Heart left ventricle (tissue), 16 donors: ENCODE data around the gene EVC. TPM values are rescaled to one million over a fixed set of nuclear protein-coding genes. Genes with fewer than 3 reads are reported as not detected.

Source experiments
- ATAC-seq, 4 donors: fragments of 200-7000 bp; cut with Tn5 transposase; one replicate each; pipeline ENCODE4 v1.9.1; 2020 to 2022; ENCODE audit warnings: moderate library complexity in 4 of 4, mild to moderate bottlenecking in 3 of 4, moderate number of reproducible peaks in 1 of 4
- DNase-seq, 5 donors: peaks; one replicate each; pipeline ENCODE4 v3.0.0-alpha.2; 2020
- H3K27ac ChIP-seq, 12 donors: fragments of 200-600 bp; sonication (generic) in 4 of 12; one replicate each; pipeline versions ENCODE4 v1.5.0 to v1.8.0; 2016 to 2022; ENCODE audit warnings: mild to moderate bottlenecking in 2 of 12
- H3K27me3 ChIP-seq, 9 donors: fragments of 200-600 bp; sonication (generic) in 2 of 9; one replicate each; pipeline versions ENCODE4 v1.5.1 to v1.8.0; 2016 to 2022; ENCODE audit warnings: mild to moderate bottlenecking in 3 of 9
- H3K36me3 ChIP-seq, 9 donors: fragments of 200-600 bp; sonication (generic) in 2 of 9; one replicate each; pipeline versions ENCODE4 v1.5.0 to v1.8.0; 2018 to 2022; ENCODE audit warnings: mild to moderate bottlenecking in 2 of 9
- H3K4me1 ChIP-seq, 12 donors: fragments of 200-600 bp; sonication (generic) in 4 of 12; one replicate each; pipeline versions ENCODE4 v1.5.0 to v1.8.0; 2016 to 2022; ENCODE audit warnings: mild to moderate bottlenecking in 3 of 12
- H3K4me3 ChIP-seq, 12 donors: fragments of 200-600 bp; sonication (generic) in 4 of 12; one replicate each; pipeline versions ENCODE4 v1.5.0 to v1.8.0; 2017 to 2022; ENCODE audit warnings: mild to moderate bottlenecking in 9 of 12, moderate library complexity in 4 of 12
- H3K9me3 ChIP-seq, 12 donors: fragments of 200-600 bp; sonication (generic) in 4 of 12; one replicate each; pipeline versions ENCODE4 v1.5.0 to v1.8.0; 2016 to 2022; ENCODE audit warnings: mild to moderate bottlenecking in 1 of 12
- CTCF ChIP-seq, 12 donors: fragments of 200-600 bp; sonication (generic) in 4 of 12; IDR thresholded peaks; one replicate each; pipeline versions ENCODE4 v1.5.0 to v1.8.0; 2018 to 2022; ENCODE audit warnings: antibody characterized with exemption in 12 of 12, mild to moderate bottlenecking in 5 of 12
- POLR2A ChIP-seq, 2 donors: fragments of 450-650 bp; IDR thresholded peaks; one replicate each; pipeline ENCODE4 v1.6.1; 2017; ENCODE audit warnings: antibody characterized with exemption in 2 of 2, mild to moderate bottlenecking in 2 of 2, moderate library complexity in 2 of 2
- WGBS, 4 donors: extraction: QIAGEN DNeasy Blood & Tissue Kit in 2 of 4; methylation state at CpG; one replicate each; pipeline versions ENCODE4 v1.1.5 to v1.1.7; 2013 to 2018; 5-methylcytosine and 5-hydroxymethylcytosine counted together
- intact Hi-C, 10 donors: fragments of 100-400 bp; cut with DNase I; formaldehyde crosslinking; loops; one replicate each; pipeline versions ENCODE4 v1.11.1 to v1.14.2; 2022
- polyA plus RNA-seq, 2 donors: library from polyadenylated mRNA; stranded (reverse); fragments of 200-250 nt; gene quantifications; one replicate each; pipeline ENCODE4 v1.2.3, GENCODE V29; 2013
- total RNA-seq, 9 donors: library from RNA; depleted of rRNA in 2 of 9; stranded (reverse); fragments of >200 nt in 2 of 9; fragmentation: NEBNext Ultra II Directional in 3 of 9; extraction: Animal tissue kit (Norgen Biotek cat#: 25700) in 3 of 9; gene quantifications; one replicate each; pipeline versions ENCODE4 v1.1.0 to v1.2.4, GENCODE V29; 2016 to 2023
- donor health status: ischemic (EF 13 %, LVEDD 7.1; RV severe dilation, severe dysfunction).
- donor health status: healthy with polysubstance abuse.
- donor health status: DM: no; HTN: yes; CAD: no.
- donor health status: DM: no; HTN: no; CAD: no.
- donor health status: ischemic (EF 25% LVEDD 6.9; RV normal size, moderate dysfunction).
- donor health status: ischemic (EF 25% LVEDD 5.7; RV mildly dilated, moderate dysfunction).
- donor health status: healthy.
- donor health status: DM: yes; HTN: yes; CAD: no.
- donor health status: ischemic (EF 35%, LVEDD 5.7; RV mildly dilated, moderate dysfunction).
- donor health status: nonischemic (EF 11% LVEDD 7.7; RV severe dilation, severe dysfunction).
- donor health status: DM: yes; HTN: yes; CAD: no.
- donor health status: PGD.
- donor health status: ischemic (EF 29% LVEDD 5.4; RV normal size, mild dysfunction).
- donor health status: nonischemic (EF 23%, LVEDD 6.1; RV moderate dilation, normal function).

EVC gene
- total and polyA plus RNA-seq, 11 donors, result 2.4 to 11.3 (median 4.1) TPM

DNA sequence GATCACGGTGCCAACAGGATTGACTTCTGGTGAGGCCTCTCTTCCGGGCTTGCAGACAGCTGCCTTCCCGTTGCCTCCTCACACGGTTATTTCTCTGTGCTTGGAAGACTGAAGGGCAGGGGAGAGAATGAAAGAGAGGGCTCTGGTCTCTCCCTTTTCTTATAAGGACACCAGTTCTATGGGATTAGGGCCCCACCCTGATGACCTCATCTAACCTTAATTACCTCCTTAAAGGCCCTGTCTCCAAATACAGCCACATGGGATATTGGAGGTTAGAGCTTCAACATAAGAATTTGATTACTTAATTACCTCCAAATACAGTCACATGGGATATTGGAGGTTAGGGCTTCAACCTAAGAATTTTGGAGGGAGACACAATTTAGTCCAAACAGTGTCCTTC is 46.5 kb downstream of the EVC start:
- Histone ChIP-seq H3K9me3 (no peaks in the 10 kb centered on the region), H3K27ac (no peak overlapping the region), H3K27me3 (no peaks in the 10 kb centered on the region), H3K4me3 (no peak overlapping the region), H3K36me3 (peaks cover 0 to 57% (median 22%) of the 10 kb centered on the region in 9 donors), H3K4me1 (no peaks in the 10 kb centered on the region)
- 83 to 98% (median 95%) methylated on average over 4 of the region's 4 CpGs for WGBS, 4 donors
- DNase-seq (no peak), ATAC-seq (no peak)
- TF ChIP-seq CTCF (IDR thresholded peaks at IDR 0.05) (no peak), POLR2A (IDR thresholded peaks at IDR 0.05) (no peak)
- intact Hi-C loops, result no loop called here

GRCh38 chr4:5757954-5758353 is 47.0 kb downstream of the EVC start:
- intact Hi-C loops, result no loop called here

DNA sequence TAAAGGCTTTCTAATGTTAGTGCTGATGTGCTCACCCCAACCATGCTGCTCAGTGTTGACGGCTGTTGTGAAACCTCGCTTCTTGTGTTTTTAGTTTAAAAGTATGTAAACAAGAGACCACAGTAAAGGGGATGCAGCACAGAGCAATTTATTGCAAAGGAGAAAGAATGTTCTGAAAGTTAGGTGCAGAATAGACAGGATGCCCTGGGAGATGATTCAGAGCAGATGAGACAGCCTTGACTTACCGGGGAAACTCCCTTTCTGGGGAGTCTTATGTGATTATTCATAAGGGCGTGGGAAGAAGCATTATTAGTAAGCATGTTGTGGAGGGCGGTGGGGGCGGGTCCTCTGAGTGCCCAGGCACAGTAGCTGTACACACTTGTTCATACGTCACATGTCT is 47.7 kb downstream of the EVC start:
- 89 to 92% (median 89%) methylated on average over 7 of the region's 7 CpGs for WGBS, 4 donors
- Histone ChIP-seq H3K27ac (no peak overlapping the region), H3K36me3 (peaks cover 0 to 48% (median 20%) of the 10 kb centered on the region in 9 donors), H3K4me1 (no peaks in the 10 kb centered on the region), H3K4me3 (no peak overlapping the region), H3K9me3 (no peaks in the 10 kb centered on the region), H3K27me3 (no peaks in the 10 kb centered on the region)
- no peak for TF ChIP-seq POLR2A (IDR thresholded peaks at IDR 0.05)
- no peak for TF ChIP-seq CTCF (IDR thresholded peaks at IDR 0.05)
- ATAC-seq, result no peak
- no peak for DNase-seq
- intact Hi-C loops, result no loop called here

More at GRCh38 chr4:5757954-5758353, 47.0 kb downstream of the EVC start:
- Histone ChIP-seq H3K4me3 (no peak overlapping the region), H3K27me3 (no peaks in the 10 kb centered on the region), H3K9me3 (no peaks in the 10 kb centered on the region), H3K4me1 (no peaks in the 10 kb centered on the region), H3K27ac (no peak overlapping the region), H3K36me3 (peaks cover 0 to 53% (median 22%) of the 10 kb centered on the region in 9 donors)
- WGBS, 4 donors, result 93 to 95% (median 94%) methylated on average over 10 of the region's 10 CpGs
- ATAC-seq (no peak), DNase-seq (no peak)
- TF ChIP-seq CTCF (IDR thresholded peaks at IDR 0.05) (no peak), POLR2A (IDR thresholded peaks at IDR 0.05) (no peak)

DNA sequence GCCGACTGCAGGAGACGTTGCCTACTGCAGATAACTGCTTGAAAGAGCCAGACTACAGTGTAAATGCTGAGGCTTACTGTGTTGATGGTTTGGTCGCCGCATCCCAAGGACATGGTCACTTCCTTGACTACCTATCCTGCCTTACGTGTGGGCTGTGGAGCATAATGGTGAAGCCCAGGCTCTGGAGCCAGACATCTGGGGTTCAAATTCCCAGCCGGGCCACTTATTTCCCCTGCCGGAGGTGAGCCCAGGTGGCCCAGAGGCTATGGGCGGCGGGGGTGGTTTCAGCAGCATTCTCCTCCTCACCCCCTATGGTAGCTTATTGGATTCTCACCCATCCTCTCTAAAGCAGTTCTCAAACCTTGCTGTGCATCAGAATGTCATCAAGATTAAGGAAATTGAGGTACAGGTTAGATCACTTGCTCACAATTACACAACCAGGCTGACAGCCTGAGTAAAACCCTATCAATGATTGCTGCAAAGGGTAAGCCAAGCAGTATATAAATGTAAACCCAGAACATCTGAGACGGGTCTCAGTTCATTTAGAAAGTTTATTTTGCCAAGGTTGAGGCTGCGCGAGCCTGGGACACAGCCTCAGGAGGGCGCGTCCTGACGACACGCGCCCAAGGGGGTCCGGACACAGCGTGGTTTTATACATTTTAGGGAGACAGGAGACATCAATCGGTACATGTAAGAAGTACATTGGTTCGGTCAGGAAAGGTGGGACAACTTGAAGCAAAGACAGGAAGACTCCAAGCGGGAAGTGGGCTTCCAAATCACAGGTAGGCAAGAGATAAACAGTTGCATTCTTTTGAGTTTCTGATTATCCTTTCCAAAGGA is 48.5 kb downstream of the EVC start:
- WGBS, 4 donors, result 91 to 94% (median 92%) methylated on average over 22 of the region's 22 CpGs

More for the DNA sequence above, 48.5 kb downstream of the EVC start:
- H3K36me3 ChIP-seq, result peaks cover 0 to 41% (median 13%) of the 10 kb centered on the region in 9 donors
- ATAC-seq, result no peak
- no peak overlapping the region for H3K27ac ChIP-seq
- intact Hi-C loops, result no loop called here
- H3K27me3 ChIP-seq, result no peaks in the 10 kb centered on the region
- no peaks in the 10 kb centered on the region for H3K9me3 ChIP-seq
- H3K4me1 ChIP-seq, result no peaks in the 10 kb centered on the region
- TF ChIP-seq CTCF (IDR thresholded peaks at IDR 0.05), result no peak
- no peak for TF ChIP-seq POLR2A (IDR thresholded peaks at IDR 0.05)
- no peak overlapping the region for H3K4me3 ChIP-seq
- no peak for DNase-seq
